CD14-positive monocyte (primary cell): ENCODE measurements around the gene SLC17A4. TPM values are rescaled to one million over a fixed set of nuclear protein-coding genes. Genes with fewer than 3 reads are reported as not detected.

Source experiments
- DNase-seq, 3 donors: peaks; one replicate each; pipeline ENCODE4 v3.0.0-alpha.2; 2011 to 2022
- H2AFZ ChIP-seq: 2 replicates; pipeline ENCODE4 v1.6.0; 2012; ENCODE audit warnings: mild to moderate bottlenecking, low read depth, low read length, inconsistent platforms; ENCODE audit not compliant: insufficient read depth, poor library complexity, severe bottlenecking
- H3K27ac ChIP-seq, 2 donors: 1 replicate in 1 of 2; 2 replicates in 1 of 2; pipeline ENCODE4 v1.5.1; 2012 to 2013; ENCODE audit warnings: low read length in 2 of 2, control low read depth in 1 of 2, inconsistent platforms in 1 of 2, low read depth in 1 of 2, mild to moderate bottlenecking in 1 of 2
- H3K27me3 ChIP-seq, 2 donors: one replicate each; pipeline versions ENCODE4 v1.6.0 to v1.6.1; 2011 to 2013; ENCODE audit warnings: low read length in 2 of 2; ENCODE audit not compliant: control insufficient read depth in 2 of 2, insufficient read depth in 2 of 2
- H3K36me3 ChIP-seq, 2 donors: replicated peaks in 1 of 2; 1 replicate in 1 of 2; 2 replicates in 1 of 2; pipeline versions ENCODE4 v1.5.1 to v1.6.1; 2012 to 2013; ENCODE audit warnings: low read length in 2 of 2, control low read depth in 1 of 2, inconsistent platforms in 1 of 2, mild to moderate bottlenecking in 1 of 2; ENCODE audit not compliant: insufficient read depth in 2 of 2, control insufficient read depth in 1 of 2
- H3K4me1 ChIP-seq, 2 donors: 1 replicate in 1 of 2; 2 replicates in 1 of 2; pipeline versions ENCODE4 v1.5.1 to v1.6.1; 2012 to 2013; ENCODE audit warnings: low read length in 2 of 2, control low read depth in 1 of 2, inconsistent platforms in 1 of 2, mild to moderate bottlenecking in 1 of 2, moderate library complexity in 1 of 2; ENCODE audit not compliant: insufficient read depth in 2 of 2, control insufficient read depth in 1 of 2
- H3K4me2 ChIP-seq: replicated peaks from 2 replicates; pipeline ENCODE3; 2012; ENCODE audit warnings: low read length, moderate library complexity, mild to moderate bottlenecking; ENCODE audit not compliant: poor library complexity, severe bottlenecking; ENCODE audit errors: extremely low read depth
- H3K4me3 ChIP-seq, 3 experiments: fragments of 200-600 bp in 1 of 3; sonication (generic) in 1 of 3; replicated peaks in 1 of 3; 1 replicate in 2 of 3; 2 replicates in 1 of 3; pipeline ENCODE4 v1.5.1; 2011 to 2013; ENCODE audit warnings: low read length in 3 of 3, mild to moderate bottlenecking in 3 of 3, control low read depth in 2 of 3, low read depth in 2 of 3, inconsistent platforms in 1 of 3, moderate library complexity in 1 of 3
- H3K79me2 ChIP-seq: 2 replicates; pipeline ENCODE4 v1.6.0; 2012; ENCODE audit warnings: mild to moderate bottlenecking, control low read depth, inconsistent platforms, low read length, moderate library complexity; ENCODE audit not compliant: insufficient read depth
- H3K9ac ChIP-seq: 2 replicates; pipeline ENCODE4 v1.6.0; 2017; ENCODE audit warnings: low read length, mild to moderate bottlenecking; ENCODE audit not compliant: insufficient read depth, poor library complexity, severe bottlenecking
- H3K9me3 ChIP-seq, 2 donors: replicated peaks in 1 of 2; 1 replicate in 1 of 2; 2 replicates in 1 of 2; pipeline versions ENCODE4 v1.5.1 to v1.6.1; 2012 to 2013; ENCODE audit warnings: low read length in 2 of 2, control low read depth in 1 of 2; ENCODE audit not compliant: control insufficient read depth in 1 of 2, insufficient read depth in 1 of 2
- H4K20me1 ChIP-seq: 2 replicates; pipeline ENCODE4 v1.6.0; 2012; ENCODE audit warnings: mild to moderate bottlenecking, low read length, control low read depth, moderate library complexity; ENCODE audit not compliant: insufficient read depth
- H3K27ac Mint-ChIP-seq, 7 donors: one replicate each; pipeline ENCODE4 v1.8.0; 2020; ENCODE audit warnings: mild to moderate bottlenecking in 7 of 7, mixed read lengths in 7 of 7, moderate library complexity in 6 of 7, inconsistent platforms in 2 of 7
- H3K27me3 Mint-ChIP-seq, 3 donors: one replicate each; pipeline ENCODE4 v1.8.0; 2021 to 2022; ENCODE audit warnings: low read depth in 3 of 3, mild to moderate bottlenecking in 3 of 3, mixed read lengths in 3 of 3, moderate library complexity in 3 of 3, inconsistent platforms in 1 of 3
- H3K36me3 Mint-ChIP-seq, 2 donors: one replicate each; pipeline ENCODE4 v1.8.0; 2020; ENCODE audit warnings: mixed read lengths in 2 of 2, inconsistent platforms in 1 of 2, mild to moderate bottlenecking in 1 of 2
- H3K4me1 Mint-ChIP-seq: one replicate; pipeline ENCODE4 v1.8.0; 2020; ENCODE audit warnings: mild to moderate bottlenecking, mixed read lengths
- H3K4me3 Mint-ChIP-seq, 2 donors: one replicate each; pipeline ENCODE4 v1.8.0; 2020; ENCODE audit warnings: mild to moderate bottlenecking in 2 of 2, mixed read lengths in 2 of 2, moderate library complexity in 1 of 2
- H3K9me3 Mint-ChIP-seq, 7 donors: one replicate each; pipeline ENCODE4 v1.8.0; 2020 to 2022; ENCODE audit warnings: mixed read lengths in 7 of 7, mild to moderate bottlenecking in 6 of 7, moderate library complexity in 6 of 7, inconsistent platforms in 2 of 7
- CTCF ChIP-seq: fragments of 200-600 bp; IDR thresholded peaks from one replicate; pipeline ENCODE4 v1.8.0; 2022; ENCODE audit warnings: antibody characterized with exemption, mild to moderate bottlenecking
- WGBS: methylation state at CpG from one replicate; pipeline ENCODE4 v1.1.5; 2013; ENCODE audit warnings: missing lambda C conversion rate; ENCODE audit not compliant: insufficient coverage; 5-methylcytosine and 5-hydroxymethylcytosine counted together
- intact Hi-C, 2 donors: fragments of 100-400 bp; cut with micrococcal nuclease; formaldehyde crosslinking; loops; one replicate each; pipeline versions ENCODE4 v1.15.0 to v1.15.1; 2023
- polyA plus RNA-seq, 3 donors: library from polyadenylated mRNA; depleted of rRNA in 1 of 3; unstranded in 2 of 3; stranded (reverse) in 1 of 3; fragments of 300-500 nt in 2 of 3; fragments of >200 nt in 1 of 3; fragmentation: Illumina TruSeq in 2 of 3; gene quantifications; 1 replicate in 2 of 3; 2 replicates in 1 of 3; pipeline ENCODE4 v1.2.3, GENCODE V29; 2012 to 2021

SLC17A4 gene
- polyA plus RNA-seq, 3 donors: not detected

GRCh38 chr6:25713824-25714223 is 40.7 kb upstream of the SLC17A4 start:
- TF ChIP-seq CTCF: no peak
- H3K27ac ChIP-seq: no peak overlapping the region
- H3K4me3 Mint-ChIP-seq: no peak overlapping the region
- H3K9me3 Mint-ChIP-seq: peaks cover 0 to 7% (median 4%) of the 10 kb centered on the region in 7 donors
- WGBS: no CpG with 5 or more reads among the region's 1 CpG
- H2AFZ ChIP-seq: peak overlapping the region; percentile 2
- H3K4me1 ChIP-seq: peaks cover 10 to 11% of the 10 kb centered on the region in 2 donors
- H3K4me3 ChIP-seq: no peak overlapping the region
- H4K20me1 ChIP-seq: no peaks in the 10 kb centered on the region
- H3K27ac Mint-ChIP-seq: no peak overlapping the region
- H3K27me3 ChIP-seq: no peaks in the 10 kb centered on the region
- H3K9ac ChIP-seq: no peak overlapping the region
- peaks cover 15% of the 10 kb centered on the region for H3K4me1 Mint-ChIP-seq
- intact Hi-C loops: no loop called here
- no peaks in the 10 kb centered on the region for H3K36me3 ChIP-seq
- peaks cover 0 to 2% (median 0%) of the 10 kb centered on the region in 3 donors for H3K27me3 Mint-ChIP-seq
- no peak for DNase-seq
- peaks cover 0 to 3% of the 10 kb centered on the region in 2 donors for H3K9me3 ChIP-seq
- H3K79me2 ChIP-seq: no peaks in the 10 kb centered on the region
- no peak overlapping the region for H3K4me2 ChIP-seq
- H3K36me3 Mint-ChIP-seq: no peaks in the 10 kb centered on the region

GRCh38 chr6:25714765-25715164 is 39.8 kb upstream of the SLC17A4 start:
- H3K4me3 Mint-ChIP-seq: peak overlapping the region in 1 of 2 donors; percentile 7
- H3K9me3 ChIP-seq: peaks cover 0 to 3% of the 10 kb centered on the region in 2 donors
- H3K4me3 ChIP-seq: no peak overlapping the region
- H2AFZ ChIP-seq: no peak overlapping the region
- H3K36me3 ChIP-seq: no peaks in the 10 kb centered on the region
- H3K27me3 Mint-ChIP-seq: peaks cover 0 to 2% (median 0%) of the 10 kb centered on the region in 3 donors
- peaks cover 0 to 6% (median 2%) of the 10 kb centered on the region in 7 donors for H3K9me3 Mint-ChIP-seq
- H3K36me3 Mint-ChIP-seq: no peaks in the 10 kb centered on the region
- no peak overlapping the region for H3K27ac Mint-ChIP-seq
- H3K9ac ChIP-seq: no peak overlapping the region
- H3K79me2 ChIP-seq: no peaks in the 10 kb centered on the region
- peak in 2 of 3 donors; percentile 7 to 23 for DNase-seq
- no peaks in the 10 kb centered on the region for H3K27me3 ChIP-seq
- 44% methylated on average over 3 of the region's 3 CpGs for WGBS
- TF ChIP-seq CTCF: no peak
- H3K4me1 ChIP-seq: peaks cover 10 to 11% of the 10 kb centered on the region in 2 donors
- H3K27ac ChIP-seq: no peak overlapping the region
- intact Hi-C loops: no loop called here
- no peak overlapping the region for H3K4me2 ChIP-seq
- H3K4me1 Mint-ChIP-seq: peaks cover 15% of the 10 kb centered on the region
- H4K20me1 ChIP-seq: no peaks in the 10 kb centered on the region
